Aorta (tissue), 5 donors: ENCODE results near the gene KLHL40. TPM values are rescaled to one million over a fixed set of nuclear protein-coding genes. Genes with fewer than 3 reads are reported as not detected.

Experiments used
- ATAC-seq: fragments of 200-7000 bp; cut with Tn5 transposase; one replicate; pipeline ENCODE4 v1.9.1; 2022; ENCODE audit warnings: moderate library complexity; ENCODE audit not compliant: low FRiP score
- DNase-seq, 2 donors: peaks; one replicate each; pipeline ENCODE4 v3.0.0-alpha.2; 2020
- H3K27ac ChIP-seq, 2 donors: one replicate each; pipeline ENCODE4 v1.5.1; 2013; ENCODE audit warnings: low read length in 2 of 2, mild to moderate bottlenecking in 2 of 2, moderate library complexity in 2 of 2, control low read depth in 1 of 2, inconsistent platforms in 1 of 2, low read depth in 1 of 2
- H3K27me3 ChIP-seq, 2 donors: one replicate each; pipeline ENCODE4 v1.6.1; 2013; ENCODE audit warnings: control low read depth in 1 of 2, low read length in 1 of 2, mild to moderate bottlenecking in 1 of 2, moderate library complexity in 1 of 2; ENCODE audit not compliant: insufficient read depth in 2 of 2, control insufficient read depth in 1 of 2
- H3K36me3 ChIP-seq, 2 donors: one replicate each; pipeline ENCODE4 v1.6.1; 2013; ENCODE audit warnings: control low read depth in 1 of 2, low read length in 1 of 2, mild to moderate bottlenecking in 1 of 2; ENCODE audit not compliant: insufficient read depth in 2 of 2, control insufficient read depth in 1 of 2
- H3K4me1 ChIP-seq, 2 donors: one replicate each; pipeline ENCODE4 v1.6.1; 2013; ENCODE audit warnings: low read length in 2 of 2, control low read depth in 1 of 2, mild to moderate bottlenecking in 1 of 2, moderate library complexity in 1 of 2; ENCODE audit not compliant: insufficient read depth in 2 of 2, control insufficient read depth in 1 of 2
- H3K4me3 ChIP-seq, 2 donors: one replicate each; pipeline ENCODE4 v1.5.1; 2013; ENCODE audit warnings: low read length in 2 of 2, control low read depth in 1 of 2, mild to moderate bottlenecking in 1 of 2
- H3K9me3 ChIP-seq: one replicate; pipeline ENCODE4 v1.6.1; 2013; ENCODE audit warnings: mild to moderate bottlenecking, low read length; ENCODE audit not compliant: control insufficient read depth
- WGBS, 2 donors: extraction: QIAGEN DNeasy Blood & Tissue Kit; methylation state at CpG; one replicate each; pipeline ENCODE4 v1.1.7; 2013; 5-methylcytosine and 5-hydroxymethylcytosine counted together
- intact Hi-C, 2 donors: fragments of 100-400 bp; cut with DNase I; formaldehyde crosslinking; loops; one replicate each; pipeline versions ENCODE4 v1.14.2 to v1.15.0; 2022
- polyA plus RNA-seq, 2 donors: library from polyadenylated mRNA; stranded (reverse); fragments of 200-250 nt; gene quantifications; one replicate each; pipeline ENCODE4 v1.2.3, GENCODE V29; 2013
- total RNA-seq, 2 donors: library from RNA; stranded (reverse); fragmentation: NEBNext Ultra II Directional; extraction: Animal tissue kit (Norgen Biotek cat#: 25700); gene quantifications; one replicate each; pipeline ENCODE4 v1.2.1, GENCODE V29; 2021
- donor health status: healthy with polysubstance abuse.
- donor health status: Bipolar disorder and iron deficiency.
- donor health status: DM: no; HTN: no; CAD: no.
- donor health status: DM: no; HTN: no; CAD: no.
- donor health status: DM: yes; HTN: yes; CAD: no.

The KLHL40 gene
- total and polyA plus RNA-seq, 4 donors: 0.26 TPM; not detected in 3

GRCh38 chr3:42655331-42655888, 29.9 kb upstream of the KLHL40 start:
- Histone ChIP-seq H3K4me1 (no peaks in the 10 kb centered on the region), H3K4me3 (peak overlapping the region; percentile 51 to 68), H3K9me3 (no peaks in the 10 kb centered on the region), H3K27ac (peak overlapping the region in 1 of 2 donors; percentile 90), H3K36me3 (peaks cover 0 to 2% of the 10 kb centered on the region in 2 donors), H3K27me3 (no peaks in the 10 kb centered on the region)
- DNase-seq: peak in 1 of 2 donors; percentile 66
- intact Hi-C loops: loop anchor here in 1 of 2 donors (2.0 kb wide), 1 partner anchor 87 kb away; no protein-coding TSS in a partner anchor
- 7% methylated on average over 4 of the region's 4 CpGs for WGBS, 2 donors
- ATAC-seq: no peak

GRCh38 chr3:42655980-42656679, 29.2 kb upstream of the KLHL40 start:
- no peaks in the 10 kb centered on the region for H3K4me1 ChIP-seq
- peak overlapping the region in 1 of 2 donors; percentile 90 for H3K27ac ChIP-seq
- no peak for ATAC-seq
- H3K36me3 ChIP-seq: peaks cover 0 to 2% of the 10 kb centered on the region in 2 donors
- 64 to 66% methylated on average over 6 of the region's 6 CpGs for WGBS, 2 donors
- no peaks in the 10 kb centered on the region for H3K9me3 ChIP-seq
- no peak overlapping the region for H3K4me3 ChIP-seq
- peak in 1 of 2 donors; percentile 76 for DNase-seq
- no peaks in the 10 kb centered on the region for H3K27me3 ChIP-seq
- intact Hi-C loops: loop anchor here in 1 of 2 donors (2.0 kb wide), 1 partner anchor 87 kb away; no protein-coding TSS in a partner anchor

GRCh38 chr3:42656680-42657610, 28.4 kb upstream of the KLHL40 start:
- no peak for ATAC-seq
- DNase-seq: no peak
- Histone ChIP-seq H3K9me3 (no peaks in the 10 kb centered on the region), H3K4me3 (no peak overlapping the region), H3K4me1 (no peaks in the 10 kb centered on the region), H3K36me3 (peaks cover 0 to 2% of the 10 kb centered on the region in 2 donors), H3K27ac (peak overlapping the region in 1 of 2 donors; percentile 13), H3K27me3 (no peaks in the 10 kb centered on the region)
- intact Hi-C loops: no loop called here
- 70 to 74% methylated on average over 9 of the region's 9 CpGs for WGBS, 2 donors

GRCh38 chr3:42657675-42658074, 27.7 kb upstream of the KLHL40 start:
- ATAC-seq: no peak
- Histone ChIP-seq H3K9me3 (no peaks in the 10 kb centered on the region), H3K27me3 (no peaks in the 10 kb centered on the region), H3K27ac (no peak overlapping the region), H3K4me3 (no peak overlapping the region), H3K4me1 (no peaks in the 10 kb centered on the region), H3K36me3 (peaks cover 0 to 2% of the 10 kb centered on the region in 2 donors)
- 76 to 82% methylated on average over 4 of the region's 4 CpGs for WGBS, 2 donors
- intact Hi-C loops: no loop called here
- DNase-seq: no peak

GRCh38 chr3:42658091-42658770, 27.1 kb upstream of the KLHL40 start:
- peaks cover 0 to 2% of the 10 kb centered on the region in 2 donors for H3K36me3 ChIP-seq
- intact Hi-C loops: no loop called here
- H3K9me3 ChIP-seq: no peaks in the 10 kb centered on the region
- no peaks in the 10 kb centered on the region for H3K4me1 ChIP-seq
- no peaks in the 10 kb centered on the region for H3K27me3 ChIP-seq
- no peak overlapping the region for H3K27ac ChIP-seq
- DNase-seq (no peak), ATAC-seq (no peak)
- WGBS, 2 donors: 83 to 85% methylated on average over 34 of the region's 34 CpGs
- no peak overlapping the region for H3K4me3 ChIP-seq

GRCh38 chr3:42658771-42659390, 26.5 kb upstream of the KLHL40 start:
- Histone ChIP-seq H3K4me1 (no peaks in the 10 kb centered on the region), H3K4me3 (no peak overlapping the region), H3K27ac (no peak overlapping the region), H3K27me3 (no peaks in the 10 kb centered on the region), H3K36me3 (peaks cover 0 to 2% of the 10 kb centered on the region in 2 donors), H3K9me3 (no peaks in the 10 kb centered on the region)
- no peak for ATAC-seq
- DNase-seq: peak in 1 of 2 donors; percentile 47
- intact Hi-C loops: no loop called here
- 51 to 57% methylated on average over 22 of the region's 22 CpGs for WGBS, 2 donors

- 55 to 62% methylated on average over 22 to 25 of the region's 25 CpGs for WGBS, 2 donors
- ATAC-seq: no peak
- H3K9me3 ChIP-seq: no peaks in the 10 kb centered on the region
Measured at GRCh38 chr3:42659451-42660130, 25.7 kb upstream of the KLHL40 start.

More at GRCh38 chr3:42659451-42660130, 25.7 kb upstream of the KLHL40 start:
- peak overlapping the region in 1 of 2 donors; percentile 2 for H3K27ac ChIP-seq
- intact Hi-C loops: no loop called here
- H3K36me3 ChIP-seq: peaks cover 0 to 2% of the 10 kb centered on the region in 2 donors
- H3K4me3 ChIP-seq: no peak overlapping the region
- no peak for DNase-seq
- H3K27me3 ChIP-seq: no peaks in the 10 kb centered on the region
- H3K4me1 ChIP-seq: no peaks in the 10 kb centered on the region
